ENCODE data around the gene CEBPG.
A peak's percentile ranks its signal among the peaks of the same experiment; 100 is the strongest.

The CEBPG gene

GRCh38 chr19:33373453-33374235, at the start of gene CEBPG:
Gene CEBPG (plus strand): TSS chr19:33373709. CDS start chr19:33379240, 5,531 bp downstream.
- peak; percentile 95 for DNase-seq (ENCODE audit: low spot score)

GRCh38 chr19:33324628-33325027, 48.9 kb upstream of the CEBPG start:
- DNase-seq (ENCODE audit: low spot score) = no peak

GRCh38 chr19:33325920-33326319, 47.6 kb upstream of the CEBPG start:
- DNase-seq (ENCODE audit: low spot score) = no peak

- no peak for DNase-seq (ENCODE audit: low spot score)
Observed at GRCh38 chr19:33329060-33329459, 44.4 kb upstream of the CEBPG start.

- DNase-seq (ENCODE audit: low spot score) = no peak
Observed at GRCh38 chr19:33329736-33330135, 43.8 kb upstream of the CEBPG start.

GRCh38 chr19:33332248-33332647, 41.3 kb upstream of the CEBPG start:
- no peak for DNase-seq (ENCODE audit: low spot score)

- DNase-seq (ENCODE audit: low spot score) = no peak
Observed at GRCh38 chr19:33333151-33333550, 40.4 kb upstream of the CEBPG start.

GRCh38 chr19:33333642-33334041, 39.9 kb upstream of the CEBPG start:
- no peak for DNase-seq (ENCODE audit: low spot score)

GRCh38 chr19:33334271-33334670, 39.2 kb upstream of the CEBPG start:
- no peak for DNase-seq (ENCODE audit: low spot score)

GRCh38 chr19:33335446-33335845, 38.1 kb upstream of the CEBPG start:
- no peak for DNase-seq (ENCODE audit: low spot score)

GRCh38 chr19:33339016-33339984, 34.2 kb upstream of the CEBPG start:
- no peak for DNase-seq (ENCODE audit: low spot score)

GRCh38 chr19:33340991-33341390, 32.5 kb upstream of the CEBPG start:
- no peak for DNase-seq (ENCODE audit: low spot score)

- DNase-seq (ENCODE audit: low spot score) = no peak
Observed at GRCh38 chr19:33343301-33343700, 30.2 kb upstream of the CEBPG start.

- DNase-seq (ENCODE audit: low spot score) = no peak
Observed at GRCh38 chr19:33343859-33344572, 29.5 kb upstream of the CEBPG start.

- no peak for DNase-seq (ENCODE audit: low spot score)
Observed at GRCh38 chr19:33344573-33344925, 29.0 kb upstream of the CEBPG start.

GRCh38 chr19:33345163-33345562, 28.3 kb upstream of the CEBPG start:
- DNase-seq (ENCODE audit: low spot score) = no peak

- no peak for DNase-seq (ENCODE audit: low spot score)
Observed at GRCh38 chr19:33346665-33347064, 26.8 kb upstream of the CEBPG start.

GRCh38 chr19:33347300-33347699, 26.2 kb upstream of the CEBPG start:
- no peak for DNase-seq (ENCODE audit: low spot score)

- DNase-seq (ENCODE audit: low spot score) = no peak
Observed at GRCh38 chr19:33348301-33349010, 25.1 kb upstream of the CEBPG start.

GRCh38 chr19:33349319-33350289, 23.9 kb upstream of the CEBPG start:
- no peak for DNase-seq (ENCODE audit: low spot score)

Measured in COLO829 (cell line).